ENCODE results near the gene BCL2L1.

GRCh38 chr20:31677553-31678260 lies 45.0 kb downstream of the BCL2L1 start:
- TF ChIP-seq POLR2AphosphoS5 (IDR thresholded peaks at IDR 0.05; ENCODE audit: low read depth, low read length): no peak
- no peak for TF ChIP-seq EZH2 (IDR thresholded peaks at IDR 0.05)
- TF ChIP-seq CTCF (IDR thresholded peaks at IDR 0.05 in 2 of 3, conservative IDR thresholded peaks at IDR 0.05 in 1 of 3; ENCODE audit: borderline replicate concordance in 1 of 3, insufficient read depth in 1 of 3, low read depth in 2 of 3, low read length in 2 of 3): no peak
- no peak for TF ChIP-seq ATF3 (IDR thresholded peaks at IDR 0.05)

Data from HCT116 (cell line).